LNCaP clone FGC (cell line): ENCODE results near the gene BABAM2.

ENCODE experiments used
- DNase-seq: peaks from one replicate; pipeline ENCODE4 v3.0.0-alpha.2; 2011; ENCODE audit warnings: low read depth
- H3K4me3 ChIP-seq: 2 replicates; pipeline ENCODE4 v1.5.1; 2011; ENCODE audit warnings: mild to moderate bottlenecking, low read depth, low read length, control low read depth
- CTCF ChIP-seq: IDR thresholded peaks from 2 replicates; pipeline ENCODE4 v1.5.1; 2012; ENCODE audit warnings: mild to moderate bottlenecking; ENCODE audit not compliant: control insufficient read depth, insufficient read depth; ENCODE audit errors: extremely low read depth

The BABAM2 gene

GRCh38 chr2:28155627-28156026 lies 265.1 kb downstream of the BABAM2 start:
- H3K4me3 ChIP-seq: no peak overlapping the region
- peak; percentile 25 for TF ChIP-seq CTCF
- no peak for DNase-seq

- TF ChIP-seq CTCF: no peak
- H3K4me3 ChIP-seq: no peak overlapping the region
- DNase-seq: no peak
Observed at GRCh38 chr2:28158791-28159190, 268.3 kb downstream of the BABAM2 start.

GRCh38 chr2:28160986-28161425 lies 270.5 kb downstream of the BABAM2 start:
- H3K4me3 ChIP-seq: no peak overlapping the region
- TF ChIP-seq CTCF: no peak
- no peak for DNase-seq

GRCh38 chr2:28161466-28161865 lies 270.9 kb downstream of the BABAM2 start:
- no peak for DNase-seq
- TF ChIP-seq CTCF: no peak
- no peak overlapping the region for H3K4me3 ChIP-seq

GRCh38 chr2:28162564-28162963 lies 272.0 kb downstream of the BABAM2 start:
- H3K4me3 ChIP-seq: no peak overlapping the region
- no peak for TF ChIP-seq CTCF
- no peak for DNase-seq

GRCh38 chr2:28163028-28163427 lies 272.5 kb downstream of the BABAM2 start:
- no peak for DNase-seq
- no peak for TF ChIP-seq CTCF
- no peak overlapping the region for H3K4me3 ChIP-seq

GRCh38 chr2:28163627-28164279 lies 273.2 kb downstream of the BABAM2 start:
- no peak overlapping the region for H3K4me3 ChIP-seq
- no peak for DNase-seq
- no peak for TF ChIP-seq CTCF
